Parathyroid adenoma (tissue), 2 donors: ENCODE results near the gene EEF1A2.
"Not testable (repeated sequence)": the region's sequence is repeated elsewhere in the genome, so short reads cannot be mapped to it uniquely, and the experiment has no call there.

Experiments used
- H2AFZ ChIP-seq: fragments of 300-600 bp; sonication (generic); one replicate; pipeline ENCODE4 v1.7.0; 2017; ENCODE audit warnings: antibody characterized with exemption, mild to moderate bottlenecking
- H3K27ac ChIP-seq: fragments of 300-600 bp; sonication (generic); one replicate; pipeline ENCODE4 v1.7.0; 2017
- H3K27me3 ChIP-seq: fragments of 300-600 bp; sonication (generic); one replicate; pipeline ENCODE4 v1.7.0; 2017; ENCODE audit warnings: low read length; ENCODE audit not compliant: control insufficient read depth, insufficient read depth
- H3K36me3 ChIP-seq: fragments of 300-600 bp; sonication (generic); one replicate; pipeline ENCODE4 v1.7.0; 2017; ENCODE audit warnings: low read length; ENCODE audit not compliant: control insufficient read depth, insufficient read depth
- H3K4me1 ChIP-seq: fragments of 300-600 bp; sonication (generic); one replicate; pipeline ENCODE4 v1.7.0; 2017; ENCODE audit warnings: control low read depth
- H3K4me2 ChIP-seq: fragments of 300-600 bp; sonication (generic); one replicate; pipeline ENCODE4 v1.7.0; 2017; ENCODE audit warnings: low read length
- H3K4me3 ChIP-seq: fragments of 300-600 bp; sonication (generic); one replicate; pipeline ENCODE4 v1.7.0; 2017; ENCODE audit warnings: low read depth, low read length
- H3K79me2 ChIP-seq: fragments of 300-600 bp; sonication (generic); one replicate; pipeline ENCODE4 v1.7.0; 2017; ENCODE audit warnings: control low read depth
- H3K9ac ChIP-seq: fragments of 300-600 bp; sonication (generic); one replicate; pipeline ENCODE4 v1.7.0; 2017; ENCODE audit warnings: mild to moderate bottlenecking
- H3K9me3 ChIP-seq: fragments of 300-600 bp; sonication (generic); one replicate; pipeline ENCODE4 v1.7.0; 2017; ENCODE audit warnings: low read length; ENCODE audit not compliant: control insufficient read depth
- CTCF ChIP-seq: fragments of 300-600 bp; sonication (generic); IDR thresholded peaks from one replicate; pipeline ENCODE4 v1.7.0; 2017; ENCODE audit warnings: antibody characterized with exemption, mild to moderate bottlenecking
- donor health status: primary hyperparathyroidism.

Gene EEF1A2

GRCh38 chr20:63519668-63520503 lies 21.0 kb upstream of the EEF1A2 start:
- TF ChIP-seq CTCF: peak; percentile 39
- Histone ChIP-seq H3K4me2 (peak overlapping the region; percentile 95), H3K36me3 (no peaks in the 10 kb centered on the region), H3K4me3 (peak overlapping the region; percentile 73), H3K9me3 (no peaks in the 10 kb centered on the region), H3K27ac (peak overlapping the region; percentile 71), H3K27me3 (no peaks in the 10 kb centered on the region), H3K79me2 (no peaks in the 10 kb centered on the region), H3K9ac (peak overlapping the region; percentile 30), H2AFZ (peak overlapping the region; percentile 97), H3K4me1 (peaks cover 8% of the 10 kb centered on the region)

GRCh38 chr20:63518946-63519667 lies 20.2 kb upstream of the EEF1A2 start:
- Histone ChIP-seq H3K4me2 (peak overlapping the region; percentile 95), H3K9me3 (no peaks in the 10 kb centered on the region), H2AFZ (no peak overlapping the region), H3K27me3 (no peaks in the 10 kb centered on the region), H3K4me1 (peaks cover 8% of the 10 kb centered on the region), H3K27ac (no peak overlapping the region), H3K4me3 (peak overlapping the region; percentile 73), H3K36me3 (no peaks in the 10 kb centered on the region), H3K79me2 (no peaks in the 10 kb centered on the region), H3K9ac (no peak overlapping the region)
- no peak for TF ChIP-seq CTCF

- Histone ChIP-seq H3K4me3 (no peak overlapping the region), H3K4me2 (no peak overlapping the region), H3K9ac (no peak overlapping the region), H3K79me2 (no peaks in the 10 kb centered on the region), H3K9me3 (no peaks in the 10 kb centered on the region), H3K4me1 (peaks cover 8% of the 10 kb centered on the region), H3K27me3 (no peaks in the 10 kb centered on the region), H3K36me3 (no peaks in the 10 kb centered on the region), H3K27ac (no peak overlapping the region), H2AFZ (no peak overlapping the region)
- TF ChIP-seq CTCF: no peak
Measured at GRCh38 chr20:63518351-63518861, 19.5 kb upstream of the EEF1A2 start.

- H3K4me3 ChIP-seq: no peak overlapping the region
- no peak for TF ChIP-seq CTCF
Measured at GRCh38 chr20:63517376-63518309, 18.8 kb upstream of the EEF1A2 start.

GRCh38 chr20:63514520-63514919 lies 15.6 kb upstream of the EEF1A2 start:
- not testable (repeated sequence) for H3K27me3 ChIP-seq, H3K9me3 ChIP-seq, H3K4me2 ChIP-seq, H3K79me2 ChIP-seq, H3K4me1 ChIP-seq, H3K4me3 ChIP-seq, H3K36me3 ChIP-seq, H3K27ac ChIP-seq, H2AFZ ChIP-seq, H3K9ac ChIP-seq

More at GRCh38 chr20:63517376-63518309, 18.8 kb upstream of the EEF1A2 start:
- H3K27me3 ChIP-seq: no peaks in the 10 kb centered on the region
- no peak overlapping the region for H3K27ac ChIP-seq
- no peaks in the 10 kb centered on the region for H3K36me3 ChIP-seq
- no peak overlapping the region for H2AFZ ChIP-seq
- no peak overlapping the region for H3K9ac ChIP-seq
- H3K79me2 ChIP-seq: no peaks in the 10 kb centered on the region
- H3K4me1 ChIP-seq: peaks cover 8% of the 10 kb centered on the region
- H3K9me3 ChIP-seq: no peaks in the 10 kb centered on the region
- no peak overlapping the region for H3K4me2 ChIP-seq
